Measurements from ENCODE around the gene EVI5L. TPM values are rescaled to one million over a fixed set of nuclear protein-coding genes. Genes with fewer than 3 reads are reported as not detected.
"Not testable (repeated sequence)": the region's sequence is repeated elsewhere in the genome, so short reads cannot be mapped to it uniquely, and the experiment has no call there.

EVI5L gene
- total and polyA plus RNA-seq, 2 of the 8 experiments (the other 6 are each of a cell fraction or from before 2014, with no cell fraction given) = 7.2 to 11.0 TPM

DNA sequence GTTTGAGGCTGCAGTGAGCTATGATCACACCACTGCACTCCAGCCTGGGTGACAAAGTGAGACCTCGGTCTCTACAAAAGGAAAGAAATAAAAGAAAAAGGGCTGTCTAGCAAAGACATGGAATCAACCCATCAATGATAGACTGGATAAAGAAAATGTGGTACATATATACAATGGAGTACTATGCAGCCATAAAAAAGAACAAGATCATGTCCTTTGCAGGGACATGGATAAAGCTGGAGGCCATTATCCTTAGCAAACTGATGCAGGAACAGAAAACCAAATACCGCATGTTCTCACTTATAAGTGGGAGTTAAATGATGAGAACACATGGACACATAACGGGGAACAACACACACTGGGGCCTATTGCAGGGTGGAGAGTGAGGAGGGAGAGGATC is 14.0 kb upstream of the EVI5L start:
- H3K23ac ChIP-seq (ENCODE audit: insufficient read length); H3K56ac ChIP-seq (replicated peaks; ENCODE audit: insufficient read length, low read depth, low read length); H3K27ac ChIP-seq (ENCODE audit: low read depth, low read length); CTCF ChIA-PET (ENCODE audit: partially characterized antibody); H4K91ac ChIP-seq (replicated peaks; ENCODE audit: insufficient read length, low read length); H3K79me2 ChIP-seq (ENCODE audit: control insufficient read depth in 1 of 2, insufficient read depth in 2 of 2, low read length in 2 of 2); H3K9ac ChIP-seq (replicated peaks in 1 of 4; ENCODE audit: extremely low read depth in 1 of 4, low read depth in 3 of 4, low read length in 3 of 4); H2BK15ac ChIP-seq (ENCODE audit: low read length); H3K23me2 ChIP-seq (ENCODE audit: low read depth, low read length); FAIRE-seq; H4K20me1 ChIP-seq (replicated peaks in 1 of 2; ENCODE audit: control insufficient read depth in 1 of 2, insufficient read depth in 2 of 2, low read length in 2 of 2); H3K36me3 ChIP-seq (ENCODE audit: control insufficient read depth in 2 of 4, insufficient read depth in 4 of 4, low read length in 3 of 4); H3K79me1 ChIP-seq (ENCODE audit: low read depth, low read length); H3K4me3 ChIP-seq (ENCODE audit: extremely low read depth in 1 of 4, insufficient read depth in 2 of 4, low read depth in 3 of 4, low read length in 4 of 4); H3K4me1 ChIP-seq (replicated peaks in 1 of 4; ENCODE audit: control insufficient read depth in 3 of 4, insufficient read depth in 4 of 4, low read length in 3 of 4); H4K8ac ChIP-seq (ENCODE audit: extremely low read depth, insufficient read depth, low read length); H2AK5ac ChIP-seq (ENCODE audit: low read depth, low read length); H3K18ac ChIP-seq (ENCODE audit: extremely low read depth, low read length); H2BK12ac ChIP-seq (ENCODE audit: low read depth, low read length); DNase-seq (ENCODE audit: low read depth in 1 of 2, low spot score in 2 of 2); H2BK120ac ChIP-seq (replicated peaks; ENCODE audit: low read depth, low read length); H3K4me2 ChIP-seq (ENCODE audit: insufficient read depth in 1 of 2, low read depth in 2 of 2, low read length in 2 of 2); H4K5ac ChIP-seq (ENCODE audit: insufficient read length, low read depth, low read length); H2BK20ac ChIP-seq (ENCODE audit: low read length); H3K4ac ChIP-seq (replicated peaks; ENCODE audit: insufficient read length, low read depth, low read length); H2AFZ ChIP-seq (ENCODE audit: low read length); H3K27me3 ChIP-seq (replicated peaks in 1 of 4; ENCODE audit: control insufficient read depth in 3 of 4, extremely low read depth in 1 of 4, insufficient read depth in 3 of 4, low read length in 3 of 4); H2BK5ac ChIP-seq (ENCODE audit: low read depth, low read length); H3K9me3 ChIP-seq (ENCODE audit: insufficient read depth in 2 of 2, low read depth in 1 of 2, low read length in 1 of 2); H3K14ac ChIP-seq (ENCODE audit: insufficient read length): not testable (repeated sequence)
- POLR2A ChIA-PET (ENCODE audit: partially characterized antibody) = interaction anchor here (1.1 kb wide), 1 partner anchor 11 kb away, joined by 4 read pairs; no protein-coding TSS in a partner anchor
- 95% methylated on average over 3 of the region's 3 CpGs; no CpG with 5 or more reads in 1 of the 2 experiments for WGBS, 2 experiments (ENCODE audit: extremely low coverage in 1 of 2, insufficient coverage in 1 of 2, insufficient read length in 1 of 2, insufficient replicate concordance in 2 of 2, low coverage in 1 of 2, low lambda C conversion rate in 2 of 2, missing lambda C conversion rate in 1 of 2)
